ENCODE data around the gene NT5C3A.

DNA sequence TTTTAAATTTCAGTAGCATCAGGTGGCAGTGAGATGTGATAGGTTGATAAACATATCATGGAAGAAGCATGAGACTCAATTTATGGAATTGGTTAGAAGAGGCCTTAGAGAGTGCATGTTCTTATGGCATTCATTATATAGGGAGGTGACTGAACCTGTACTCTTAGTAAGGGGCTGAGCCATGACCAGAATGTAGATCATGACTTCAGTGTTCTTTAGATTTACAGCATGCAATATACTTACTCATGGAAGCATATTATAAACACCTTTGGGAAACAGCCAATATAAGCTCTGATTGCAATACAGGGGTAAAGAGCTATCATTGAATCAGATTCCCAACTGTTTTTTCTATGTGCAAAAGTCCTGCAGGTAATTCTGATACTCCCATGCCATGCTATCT lies 50.2 kb downstream of the NT5C3A start:
- TF ChIP-seq SUZ12 (IDR thresholded peaks at IDR 0.05; ENCODE audit: extremely low read depth, insufficient read depth, insufficient read length): no peak
- TF ChIP-seq ZNF274 (IDR thresholded peaks at IDR 0.05; ENCODE audit: low read depth, low read length): no peak

All from NT2/D1 (cell line).